Hematopoietic multipotent progenitor cell treated with erythropoietin and hydrocortisone succinate and interleukin-3 and kit ligand, for 15 days (in vitro differentiated cells): ENCODE data around the gene KLHL29.

Experiments
- DNase-seq: peaks from one replicate; pipeline ENCODE4 v3.0.0-alpha.2; 2015; ENCODE audit warnings: low spot score

The KLHL29 gene

GRCh38 chr2:23683001-23683400, 298.0 kb downstream of the KLHL29 start:
- DNase-seq = no peak

DNA sequence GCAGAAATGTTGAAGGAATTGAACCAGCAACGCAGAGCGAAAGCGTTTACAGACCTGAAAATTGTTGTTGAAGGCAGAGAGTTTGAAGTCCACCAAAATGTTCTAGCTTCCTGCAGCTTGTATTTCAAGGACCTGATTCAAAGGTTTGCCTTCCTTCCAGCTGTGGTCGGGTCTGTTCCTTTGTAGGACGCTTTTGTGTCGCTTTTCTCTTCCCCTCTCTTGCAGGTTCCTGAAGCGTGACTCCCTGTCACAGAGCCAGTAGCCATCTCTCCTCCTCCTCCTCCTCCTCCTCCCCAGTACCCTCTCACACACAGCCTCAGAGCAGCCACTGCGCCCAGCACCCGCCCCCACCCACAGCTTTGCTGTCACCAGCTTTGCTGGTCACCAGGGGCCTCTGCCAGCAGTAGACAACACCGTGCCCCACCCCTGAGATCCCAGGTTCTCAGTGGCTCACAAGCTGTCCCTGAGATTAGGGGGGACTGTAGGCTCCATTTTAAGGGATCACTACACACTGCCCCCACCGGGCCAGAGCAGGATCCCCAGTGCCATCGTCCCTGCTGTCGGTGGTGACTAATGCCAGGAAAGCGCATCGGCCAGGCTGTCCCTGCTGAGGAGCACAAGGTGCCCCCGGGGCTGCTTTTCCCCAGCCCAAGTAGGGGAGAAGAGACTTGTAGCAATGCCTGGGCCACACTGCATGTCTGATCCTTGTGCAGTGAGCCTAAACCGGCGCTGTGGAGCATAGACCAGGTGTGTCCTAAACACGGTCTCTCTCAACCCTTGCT, 299.6 kb downstream of the KLHL29 start:
- DNase-seq = no peak

DNA sequence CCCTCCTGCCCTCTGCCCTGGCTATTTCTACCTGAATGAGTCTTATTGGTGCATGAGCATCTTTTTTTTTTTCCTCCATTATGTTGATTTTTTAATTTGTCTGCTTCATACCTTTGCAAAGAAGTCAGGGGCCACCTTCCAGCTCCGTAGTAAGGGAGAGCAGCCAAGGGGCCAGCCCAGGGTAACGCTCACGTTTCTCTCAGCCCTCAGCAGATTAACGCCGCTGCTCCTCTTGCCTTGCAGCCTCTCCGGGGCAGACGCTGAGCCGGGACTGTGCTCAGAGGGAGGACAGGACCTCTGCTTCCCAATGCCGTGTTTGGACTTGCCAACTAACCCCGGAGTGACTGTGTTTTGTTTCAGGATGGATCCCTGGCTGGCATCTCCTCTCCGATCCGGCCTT, 300.2 kb downstream of the KLHL29 start:
- no peak for DNase-seq

DNA sequence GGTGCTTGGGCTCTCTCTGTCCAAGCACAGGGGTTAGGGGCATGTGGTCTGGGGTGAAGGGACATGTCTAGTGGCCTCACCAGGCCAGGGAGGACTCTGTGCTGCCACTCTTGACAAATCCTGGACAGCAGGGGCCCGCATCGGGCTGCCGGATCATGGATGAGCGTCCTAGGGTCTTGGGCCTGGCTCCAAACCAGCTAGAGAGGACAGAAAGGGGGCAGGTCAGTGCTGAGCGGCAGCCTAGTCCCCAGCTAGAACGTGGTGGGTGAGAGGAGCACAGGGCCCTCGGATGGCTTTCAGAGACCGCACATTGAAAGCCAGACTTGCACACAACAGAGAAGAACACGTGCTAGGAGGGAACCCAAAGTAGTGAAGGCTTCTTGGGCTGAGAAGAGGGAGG, 300.7 kb downstream of the KLHL29 start:
- DNase-seq = no peak

GRCh38 chr2:23686405-23687029, 301.5 kb downstream of the KLHL29 start:
- DNase-seq = no peak

GRCh38 chr2:23687214-23687613, 302.2 kb downstream of the KLHL29 start:
- no peak for DNase-seq

DNA sequence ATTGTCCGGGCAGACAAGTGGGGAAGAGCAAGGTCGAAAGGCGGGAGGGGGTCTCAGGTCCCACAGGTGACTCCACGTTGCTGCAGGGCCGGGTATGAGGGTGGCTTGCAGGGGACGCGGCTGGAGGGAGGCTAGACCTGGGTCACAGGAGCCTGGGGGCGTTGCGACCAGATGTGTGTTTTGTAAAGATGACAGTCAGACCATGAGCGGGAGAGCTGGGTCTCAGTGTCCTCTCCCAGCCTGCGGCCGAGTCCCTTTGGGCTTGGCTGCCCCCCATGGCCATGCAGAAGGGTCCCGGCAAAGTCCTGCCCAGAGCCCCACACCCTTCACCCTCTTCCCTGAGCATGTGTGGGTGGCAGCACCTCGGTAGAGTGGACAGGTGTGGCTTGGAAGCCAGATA, 302.7 kb downstream of the KLHL29 start:
- no peak for DNase-seq

DNA sequence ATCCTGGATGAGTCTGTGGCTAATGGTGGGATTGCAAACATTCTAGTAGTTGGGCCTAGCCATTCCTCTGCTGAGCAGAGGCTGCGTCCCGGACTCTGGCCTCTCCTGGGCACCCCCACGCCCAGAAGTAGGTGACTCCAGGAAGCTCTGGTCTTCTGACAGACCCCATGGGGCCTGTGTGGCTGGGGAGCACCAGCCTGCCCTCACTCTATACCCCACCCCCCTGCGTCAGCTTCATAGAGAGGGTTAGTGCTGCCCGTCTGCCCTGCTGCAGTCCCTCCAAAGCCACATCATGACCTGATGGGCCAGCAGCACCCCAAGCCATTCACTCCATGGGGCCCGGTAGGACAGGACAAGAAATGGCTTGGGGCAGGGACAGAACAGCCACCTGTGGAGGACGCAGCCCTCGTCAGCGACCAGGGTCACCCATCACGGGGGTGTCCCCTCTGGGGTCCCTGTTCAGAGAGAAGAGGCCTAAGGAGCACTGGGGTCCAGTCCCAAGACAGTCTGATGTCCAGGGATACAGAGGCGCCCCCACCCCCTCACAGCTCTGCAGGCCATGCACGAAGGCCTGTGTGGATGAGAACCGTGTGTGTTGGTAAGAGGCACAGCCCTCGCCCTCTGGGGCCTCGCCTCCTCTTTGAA, 303.6 kb downstream of the KLHL29 start:
- DNase-seq = no peak

GRCh38 chr2:23689131-23689700, 304.2 kb downstream of the KLHL29 start:
- DNase-seq = no peak

DNA sequence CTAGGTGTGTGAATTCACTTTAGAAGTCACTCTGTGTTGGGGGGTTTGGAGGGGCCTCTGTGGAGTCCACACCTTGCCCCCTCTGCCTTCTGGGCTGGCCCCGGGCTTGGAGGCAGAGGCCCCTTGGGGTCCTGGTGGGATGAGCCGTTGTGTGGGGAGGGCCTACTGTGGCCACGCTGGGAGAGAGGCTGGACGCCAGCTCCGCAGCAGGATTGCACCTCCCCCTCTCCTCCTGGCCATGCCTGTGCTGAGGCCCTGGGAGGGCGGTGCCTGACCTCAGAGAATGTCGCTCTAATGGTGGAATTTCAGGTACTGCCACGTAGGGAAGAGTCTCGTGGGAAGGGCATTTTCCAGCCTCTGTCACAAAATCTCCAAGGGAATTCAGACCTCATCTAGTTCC, 304.9 kb downstream of the KLHL29 start:
- DNase-seq = no peak

DNA sequence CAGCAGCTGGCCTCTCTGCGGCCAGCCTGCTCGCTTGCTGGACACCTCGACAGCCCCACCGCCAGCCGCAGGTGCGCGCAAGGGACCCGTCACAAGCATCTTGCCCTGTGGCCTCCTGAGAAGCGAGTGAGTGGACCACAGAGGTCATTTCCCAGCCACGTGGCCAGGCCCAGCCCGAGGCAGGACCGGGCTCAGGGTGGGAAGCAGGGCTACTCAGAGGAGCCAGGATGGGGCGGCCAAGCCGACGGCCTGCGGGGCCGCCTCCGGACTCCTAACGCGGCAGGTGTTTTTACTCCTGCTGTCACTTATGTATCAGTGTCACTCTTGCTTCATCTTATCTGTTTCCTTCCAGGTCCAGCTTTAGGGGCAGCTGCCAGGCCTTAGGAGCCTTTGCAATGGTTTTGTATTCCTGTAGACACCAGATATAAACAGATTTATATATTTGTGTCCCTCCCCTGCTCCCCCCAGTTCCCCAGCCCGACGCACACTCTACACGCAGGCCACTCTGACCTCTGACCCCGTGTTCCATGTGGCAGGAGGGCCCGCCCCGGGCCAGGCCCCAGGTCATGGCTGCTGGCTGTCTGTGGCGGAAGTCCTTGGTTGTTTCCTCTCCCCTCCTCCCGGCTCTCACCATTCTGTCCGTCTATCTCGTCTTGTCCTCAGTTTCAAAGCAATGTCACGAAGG, 305.6 kb downstream of the KLHL29 start:
- no peak for DNase-seq

DNA sequence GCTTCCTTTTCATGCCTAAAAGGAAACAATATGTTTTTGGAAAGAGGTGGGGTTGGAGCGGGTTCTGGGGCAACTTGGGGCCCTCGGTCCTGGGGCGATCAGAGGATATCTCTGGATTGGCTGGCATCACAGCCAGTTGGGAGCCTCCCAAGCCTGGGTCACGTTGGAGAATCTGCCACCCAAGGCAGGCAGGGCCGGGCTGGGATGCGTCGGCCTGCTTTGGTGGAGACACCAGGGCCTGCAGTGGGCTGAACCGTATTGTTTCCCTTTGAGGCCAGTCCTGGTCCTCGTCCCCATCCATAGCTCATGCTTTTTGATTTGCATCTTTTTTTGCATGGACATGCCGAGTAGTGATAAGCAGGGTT, 306.1 kb downstream of the KLHL29 start:
- DNase-seq = no peak

DNA sequence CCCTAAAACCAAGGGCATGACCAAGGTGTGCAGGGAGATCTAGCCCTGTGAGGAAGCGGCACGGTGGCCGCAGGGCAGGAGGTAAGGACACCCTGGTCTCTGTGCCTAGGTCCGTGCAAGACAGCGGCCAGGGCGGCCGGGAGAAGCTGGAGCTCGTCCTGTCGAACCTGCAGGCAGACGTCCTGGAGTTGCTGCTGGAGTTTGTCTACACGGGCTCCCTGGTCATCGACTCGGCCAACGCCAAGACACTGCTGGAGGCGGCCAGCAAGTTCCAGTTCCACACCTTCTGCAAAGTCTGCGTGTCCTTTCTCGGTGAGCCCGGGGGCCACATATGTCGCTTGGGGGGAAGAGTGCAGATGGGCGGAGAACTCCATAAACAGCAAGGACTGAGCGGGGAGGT, 306.6 kb downstream of the KLHL29 start:
- DNase-seq = no peak

DNA sequence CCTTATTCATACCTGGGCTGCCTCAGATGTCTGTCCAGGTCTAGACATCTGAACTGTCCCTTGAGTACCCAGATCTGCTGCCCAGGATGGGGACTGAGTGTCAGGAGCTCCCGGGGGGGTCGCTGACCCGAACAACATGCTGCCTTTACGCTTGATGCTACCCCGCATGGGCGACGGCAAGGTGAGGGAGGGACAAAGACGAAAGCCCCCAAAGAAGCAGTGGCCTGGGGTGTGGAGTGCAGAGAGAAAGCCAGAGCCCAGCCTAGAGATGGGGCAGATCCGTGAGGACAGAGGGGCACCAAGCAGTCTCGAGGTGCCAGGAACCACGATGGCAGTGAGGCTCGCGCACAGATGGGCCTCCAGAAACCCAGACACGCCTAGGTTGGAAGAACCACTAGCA, 307.3 kb downstream of the KLHL29 start:
- no peak for DNase-seq

GRCh38 chr2:23692851-23693605, 308.0 kb downstream of the KLHL29 start:
- DNase-seq = no peak

GRCh38 chr2:23693606-23693951, 308.6 kb downstream of the KLHL29 start:
- DNase-seq = no peak

DNA sequence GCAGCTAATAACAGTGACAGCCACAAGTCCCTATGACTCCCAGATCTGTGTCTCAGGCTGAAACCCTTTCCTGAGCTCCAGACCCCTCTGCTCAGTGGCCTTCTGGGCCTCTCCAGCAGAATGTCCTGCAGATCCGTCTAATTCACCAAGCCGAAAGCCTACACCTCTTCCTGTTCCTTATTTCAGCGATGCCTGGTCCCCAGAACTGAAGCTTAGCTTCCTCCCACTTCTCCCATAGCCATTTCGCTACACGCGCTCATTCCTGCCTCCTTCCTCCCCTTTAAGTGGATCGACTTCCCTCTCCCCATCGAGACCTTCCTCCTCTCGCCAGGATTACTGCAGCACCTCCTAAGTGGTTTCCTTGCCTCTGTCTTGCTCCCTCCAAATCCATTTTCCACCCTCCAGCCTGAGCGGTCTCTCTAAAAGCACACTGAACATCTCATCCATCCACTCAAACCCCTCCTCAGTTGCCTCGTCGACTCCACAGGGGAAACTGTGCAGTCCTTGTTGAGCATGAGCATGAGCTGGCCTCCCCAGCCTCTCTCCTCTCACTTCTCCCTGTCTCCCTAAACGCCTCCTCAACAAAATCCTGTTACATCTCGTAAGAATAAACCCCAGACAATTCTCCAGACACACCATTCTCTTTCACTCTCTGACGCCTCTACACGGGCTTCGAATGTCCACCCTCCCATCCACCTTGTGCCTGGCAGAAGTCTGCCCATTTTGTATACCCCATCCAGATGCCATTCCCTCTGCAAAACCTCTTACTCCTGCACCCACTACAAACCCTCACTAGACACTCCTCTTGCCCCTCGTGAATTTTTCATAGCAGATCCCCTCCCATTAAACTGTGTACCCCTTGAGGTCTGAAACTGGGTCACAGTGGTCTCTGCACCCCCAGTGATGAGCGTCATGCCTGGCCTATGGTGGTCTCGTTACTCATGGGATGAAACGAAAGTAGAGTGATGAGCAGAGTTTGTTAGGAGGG, 309.4 kb downstream of the KLHL29 start:
- no peak for DNase-seq

- no peak for DNase-seq
Observed at GRCh38 chr2:23695214-23695889, 310.4 kb downstream of the KLHL29 start.

DNA sequence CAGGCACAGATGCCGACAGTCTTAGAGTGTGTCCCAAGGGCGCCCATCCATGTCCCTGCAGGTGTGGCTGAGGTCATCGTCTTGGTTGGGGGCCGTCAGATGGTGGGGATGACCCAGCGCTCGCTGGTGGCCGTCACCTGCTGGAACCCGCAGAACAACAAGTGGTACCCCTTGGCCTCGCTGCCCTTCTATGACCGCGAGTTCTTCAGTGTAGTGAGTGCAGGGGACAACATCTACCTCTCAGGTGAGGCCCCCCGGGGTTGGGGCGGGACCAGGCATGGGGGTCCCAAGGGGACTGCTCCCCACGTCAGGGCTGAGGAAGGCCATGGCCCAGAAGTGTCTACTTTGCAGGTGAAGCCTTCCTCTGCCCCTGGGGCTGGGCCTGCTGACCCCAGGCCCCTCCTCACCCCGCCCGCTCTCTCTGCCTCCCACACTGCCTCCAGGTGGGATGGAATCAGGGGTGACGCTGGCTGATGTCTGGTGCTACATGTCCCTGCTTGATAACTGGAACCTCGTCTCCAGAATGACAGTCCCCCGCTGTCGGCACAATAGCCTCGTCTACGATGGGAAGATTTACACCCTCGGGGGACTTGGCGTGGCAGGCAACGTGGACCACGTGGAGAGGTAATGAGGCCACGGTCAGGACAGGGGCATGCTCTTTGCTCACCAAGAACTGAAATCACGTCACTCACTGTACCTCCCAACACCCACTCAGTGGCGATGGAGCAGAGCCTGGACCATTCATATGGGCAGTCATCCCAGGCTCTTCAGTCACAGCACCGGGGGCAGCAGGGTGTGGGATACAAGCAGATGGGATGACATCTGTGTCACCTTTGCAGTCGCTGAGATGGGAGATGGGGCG, 311.1 kb downstream of the KLHL29 start:
- no peak for DNase-seq
